Kasumi-1 (cell line): Measurements from ENCODE around the gene CPA5.
A peak's percentile ranks its signal among the peaks of the same experiment; 100 is the strongest.

ENCODE experiments used
- DNase-seq, 2 experiments: peaks; one replicate each; lab custom pipeline; 2025; lab: John Stamatoyannopoulos, UW

The CPA5 gene

GRCh38 chr7:130379532-130379920, 34.9 kb downstream of the CPA5 start:
- no peak for DNase-seq

DNA sequence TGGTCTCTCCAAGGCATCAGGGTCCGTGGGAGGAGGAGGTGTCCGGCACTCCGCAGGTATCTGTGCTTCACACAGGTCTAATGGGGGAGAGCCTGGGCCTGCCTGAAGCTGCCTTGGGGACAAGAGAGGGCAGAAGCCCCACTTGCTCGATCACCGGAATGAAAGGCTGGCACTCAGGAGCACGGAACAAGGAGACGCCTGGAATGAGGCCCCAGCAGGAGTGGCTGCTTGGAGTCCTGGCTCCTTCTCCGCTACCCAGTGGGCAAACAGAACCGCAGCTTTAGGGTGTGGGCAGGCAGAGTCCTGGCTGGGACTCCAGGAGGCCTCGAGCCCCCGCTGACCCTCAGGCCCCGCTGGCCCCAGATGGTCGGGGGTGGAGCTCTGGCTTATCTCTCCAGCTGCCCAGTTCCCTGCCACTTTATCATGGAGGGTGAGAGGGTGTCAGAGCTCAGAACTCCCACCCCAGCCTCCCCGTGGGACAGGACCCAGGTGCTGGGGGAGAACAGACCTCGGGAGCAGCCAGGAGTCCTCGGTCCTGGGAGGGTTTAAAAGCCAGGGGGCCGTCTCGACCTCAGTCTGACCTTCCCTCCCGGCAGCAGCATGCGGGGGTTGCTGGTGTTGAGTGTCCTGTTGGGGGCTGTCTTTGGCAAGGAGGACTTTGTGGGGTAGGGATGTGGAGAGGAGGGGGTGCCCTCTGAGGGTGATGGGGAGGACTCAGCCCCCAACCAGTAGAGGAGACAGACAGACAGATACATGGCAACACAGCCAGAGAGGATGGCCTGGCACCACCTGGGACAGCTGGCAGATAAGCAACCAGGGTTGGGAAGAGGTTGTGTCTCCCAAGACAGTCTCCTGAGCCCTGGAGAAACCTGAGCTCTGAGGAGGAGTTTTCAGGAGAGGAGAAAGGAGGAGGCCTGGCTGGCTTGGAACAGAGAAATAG, 35.6 kb downstream of the CPA5 start, which contains the start of gene CPA1:
TSS of gene CPA1 (plus strand) at position 574 of the 940 bp plus-strand sequence. CDS start at position 601, 27 bp downstream.
- no peak for DNase-seq

DNA sequence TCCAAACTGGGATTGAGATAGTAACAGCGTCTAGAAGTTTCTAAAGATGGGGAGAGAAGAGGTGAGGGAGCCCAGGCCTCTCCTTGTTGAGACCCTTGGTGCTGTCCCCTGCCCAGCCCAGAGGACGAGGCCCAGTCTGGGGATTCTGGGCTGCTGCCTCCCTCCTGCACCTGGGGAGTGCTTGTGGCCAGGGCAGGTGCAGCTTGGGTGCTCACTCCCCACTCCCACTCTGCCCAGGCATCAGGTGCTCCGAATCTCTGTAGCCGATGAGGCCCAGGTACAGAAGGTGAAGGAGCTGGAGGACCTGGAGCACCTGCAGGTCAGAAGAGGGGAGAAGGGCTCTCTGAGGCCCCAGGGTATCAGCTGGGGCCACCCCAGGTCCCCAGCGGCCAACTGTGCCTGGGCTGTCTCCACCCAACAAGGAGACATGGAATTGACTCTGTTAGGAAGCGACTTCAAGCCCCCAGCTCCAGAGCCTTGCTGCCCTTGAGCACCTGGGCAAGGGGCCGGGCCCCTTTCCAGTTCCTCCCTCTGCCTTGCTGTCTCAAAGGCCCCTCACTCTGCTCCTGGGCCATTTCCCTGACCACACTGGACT, 36.3 kb downstream of the CPA5 start:
- DNase-seq, result no peak

- no peak for DNase-seq
Observed at GRCh38 chr7:130381468-130382312, 37.1 kb downstream of the CPA5 start.

DNA sequence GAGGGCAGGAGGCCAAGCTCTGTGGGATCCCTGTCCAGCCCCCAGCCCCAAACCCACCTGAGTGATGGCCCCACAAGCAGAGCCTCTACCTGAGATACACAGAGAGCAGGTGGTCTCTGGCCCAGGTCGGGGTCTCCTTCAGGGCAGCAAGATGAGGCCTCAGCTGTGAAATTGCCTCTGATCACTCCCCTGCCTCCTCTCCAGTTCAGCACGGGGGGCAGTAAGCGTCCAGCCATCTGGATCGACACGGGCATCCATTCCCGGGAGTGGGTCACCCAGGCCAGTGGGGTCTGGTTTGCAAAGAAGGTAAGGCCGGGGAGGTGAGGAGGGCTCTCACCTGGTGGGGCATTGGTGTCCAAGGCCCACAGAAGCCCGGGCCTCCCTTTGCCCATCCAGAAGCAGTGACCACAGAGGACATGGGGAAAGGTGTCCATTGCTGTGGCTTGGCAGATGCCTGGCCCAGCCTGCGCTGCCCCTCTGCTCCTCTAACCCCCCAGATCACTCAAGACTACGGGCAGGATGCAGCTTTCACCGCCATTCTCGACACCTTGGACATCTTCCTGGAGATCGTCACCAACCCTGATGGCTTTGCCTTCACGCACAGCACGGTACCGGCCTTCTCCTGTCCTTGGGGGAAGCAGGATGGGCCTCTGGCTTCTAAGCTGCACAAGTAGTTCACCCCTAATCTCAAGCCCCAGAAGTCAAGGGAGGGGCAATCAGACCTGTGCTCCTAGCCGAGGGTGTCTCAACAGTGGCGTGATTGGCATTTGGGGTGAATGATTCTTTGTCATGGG, 38.8 kb downstream of the CPA5 start:
- no peak for DNase-seq

DNA sequence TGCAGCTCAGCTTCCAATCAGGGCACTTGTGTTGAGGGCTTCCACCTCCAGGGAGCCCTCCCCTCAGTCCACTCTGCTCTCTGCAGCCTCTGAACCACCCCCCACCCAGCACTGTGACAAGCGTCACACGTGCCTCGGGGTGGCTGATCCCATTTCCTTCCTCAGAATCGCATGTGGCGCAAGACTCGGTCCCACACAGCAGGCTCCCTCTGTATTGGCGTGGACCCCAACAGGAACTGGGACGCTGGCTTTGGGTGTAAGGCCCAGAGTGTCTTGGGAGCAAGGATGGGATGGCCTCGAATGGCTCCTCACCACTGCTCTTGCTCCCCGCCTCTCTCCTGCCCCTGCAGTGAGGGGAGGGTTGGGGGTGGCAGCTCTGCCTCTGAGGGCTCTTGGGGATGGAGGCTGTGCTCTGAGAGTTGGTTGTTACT, 39.8 kb downstream of the CPA5 start:
- DNase-seq, result peak; percentile 35 to 54

DNA sequence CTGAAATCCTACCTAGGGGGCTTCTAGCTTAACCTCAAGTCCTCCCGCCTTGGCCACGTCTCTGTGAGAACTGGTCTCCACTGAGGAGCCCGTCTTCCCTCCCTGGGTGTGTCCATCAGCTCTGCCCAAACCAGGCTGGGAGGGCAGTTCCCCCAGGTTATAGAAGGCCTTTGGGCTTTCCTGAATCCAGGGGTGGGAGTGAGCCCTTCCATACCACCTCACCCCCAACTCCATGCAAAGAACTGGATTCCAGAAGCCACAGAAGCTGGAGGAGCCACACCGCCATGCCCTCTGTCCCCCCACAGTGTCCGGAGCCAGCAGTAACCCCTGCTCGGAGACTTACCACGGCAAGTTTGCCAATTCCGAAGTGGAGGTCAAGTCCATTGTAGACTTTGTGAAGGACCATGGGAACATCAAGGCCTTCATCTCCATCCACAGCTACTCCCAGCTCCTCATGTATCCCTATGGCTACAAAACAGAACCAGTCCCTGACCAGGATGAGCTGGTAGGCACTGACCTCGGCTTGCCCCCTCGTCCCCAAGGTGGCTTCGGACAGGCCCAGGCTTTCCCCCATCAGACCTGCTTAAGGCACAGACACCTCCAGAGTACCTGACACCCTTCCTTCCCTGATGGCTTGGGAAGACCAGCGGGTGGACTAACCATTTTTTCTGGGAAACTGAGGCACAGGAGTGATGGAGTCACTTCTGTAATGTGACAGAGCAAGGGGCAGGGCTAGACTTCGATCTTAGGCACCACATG, 40.4 kb downstream of the CPA5 start:
- DNase-seq, result no peak

- no peak for DNase-seq
Observed at GRCh38 chr7:130385600-130386066, 41.0 kb downstream of the CPA5 start.

GRCh38 chr7:130386876-130387275, 42.3 kb downstream of the CPA5 start:
- no peak for DNase-seq

- DNase-seq, result no peak
Observed at GRCh38 chr7:130387306-130387627, 42.7 kb downstream of the CPA5 start.

DNA sequence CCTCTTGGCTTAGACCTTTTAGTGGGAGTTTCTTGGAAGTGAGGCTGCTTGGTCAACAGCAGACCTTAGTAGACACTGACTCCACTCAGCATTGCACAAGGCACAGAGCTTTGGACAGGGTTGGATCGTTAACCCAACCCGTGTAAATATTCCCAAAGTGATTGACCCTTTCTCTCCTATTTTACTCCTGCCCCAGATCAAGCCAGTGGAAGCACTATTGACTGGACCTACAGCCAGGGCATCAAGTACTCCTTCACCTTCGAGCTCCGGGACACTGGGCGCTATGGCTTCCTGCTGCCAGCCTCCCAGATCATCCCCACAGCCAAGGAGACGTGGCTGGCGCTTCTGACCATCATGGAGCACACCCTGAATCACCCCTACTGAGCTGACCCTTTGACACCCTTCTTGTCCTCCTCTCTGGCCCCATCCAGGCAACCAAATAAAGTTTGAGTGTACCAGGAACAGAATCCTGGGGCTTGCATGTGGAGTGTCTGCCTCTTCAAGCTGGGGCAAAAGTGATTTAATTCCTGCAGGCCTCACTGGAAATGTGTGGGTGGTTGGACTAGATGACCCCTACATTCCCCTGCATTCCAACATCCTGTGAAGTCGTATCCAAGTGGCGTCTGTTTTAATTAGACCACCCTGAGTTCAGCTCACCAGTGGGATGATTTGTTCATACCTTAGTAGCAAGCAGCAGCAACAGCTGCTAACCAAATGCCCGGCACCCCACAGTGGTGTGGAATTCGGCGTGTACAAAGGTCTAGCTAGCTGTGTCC, 43.2 kb downstream of the CPA5 start:
- DNase-seq, result no peak

DNA sequence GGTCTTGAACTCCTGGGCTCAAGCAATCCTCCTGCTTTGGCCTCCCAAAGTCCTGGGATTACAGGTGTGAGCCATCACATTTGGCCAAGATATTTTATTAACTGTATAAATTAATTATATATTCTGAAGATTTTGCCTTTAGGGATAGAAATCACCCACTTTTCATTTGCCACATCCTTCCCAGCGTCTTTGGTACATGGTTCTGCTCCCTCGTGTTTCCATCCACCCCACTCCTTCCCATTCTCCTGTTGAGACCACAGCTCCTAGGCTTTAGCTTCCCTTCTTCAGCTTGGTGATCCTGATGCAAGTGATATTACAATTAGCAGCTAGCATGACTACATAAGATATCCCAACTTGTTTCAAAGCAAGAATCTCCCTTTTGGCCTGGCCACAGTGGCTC, 44.1 kb downstream of the CPA5 start:
- DNase-seq, result no peak

DNA sequence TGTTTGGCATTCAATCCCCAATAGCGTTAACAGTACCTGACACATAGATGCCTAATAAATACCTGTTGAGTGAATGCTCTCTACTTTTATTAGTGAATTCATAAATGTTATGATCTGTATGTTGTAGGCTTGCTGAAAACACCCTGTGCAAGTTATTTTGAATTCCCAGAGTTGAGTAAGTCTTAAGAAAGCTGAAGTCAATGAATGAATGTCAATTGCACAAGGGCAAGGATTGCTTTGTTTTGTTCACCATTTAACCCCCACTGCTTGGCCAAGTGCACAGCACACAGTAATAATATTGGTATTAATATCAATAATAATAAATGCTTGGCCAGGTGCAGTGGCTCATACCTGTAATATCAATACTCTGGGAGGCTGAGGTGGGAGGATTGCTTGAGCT, 45.9 kb downstream of the CPA5 start:
- no peak for DNase-seq

- no peak for DNase-seq
Observed at GRCh38 chr7:130393101-130393561, 48.5 kb downstream of the CPA5 start.

DNA sequence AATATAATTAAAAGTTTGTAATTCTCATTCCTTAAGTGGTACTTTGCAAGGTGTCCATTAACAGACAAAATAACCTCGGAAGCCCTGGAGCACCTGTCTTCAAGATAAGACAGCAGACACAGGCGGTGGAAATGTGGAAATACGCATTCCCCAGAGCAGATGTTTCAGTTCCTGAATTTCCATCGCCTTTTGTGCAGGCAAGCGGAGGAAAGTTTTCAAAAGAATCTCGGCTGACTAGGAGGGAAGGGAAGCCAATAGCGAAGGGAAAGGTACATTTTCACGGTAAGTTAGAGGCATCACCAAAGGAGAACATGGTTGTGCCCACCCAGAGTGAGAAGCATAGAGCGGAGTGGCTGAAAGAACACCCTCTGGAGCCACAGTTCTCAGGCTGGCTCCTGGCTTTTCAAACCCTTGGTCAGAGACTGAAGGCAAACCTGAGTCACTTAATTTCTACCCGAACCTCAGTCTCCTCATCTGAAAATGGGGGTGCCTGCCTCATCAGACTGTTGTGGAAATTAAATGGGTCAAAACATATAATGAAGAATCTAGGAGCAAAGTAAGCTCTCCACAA, 49.3 kb downstream of the CPA5 start:
- DNase-seq, result peak; percentile 56 to 66

DNA sequence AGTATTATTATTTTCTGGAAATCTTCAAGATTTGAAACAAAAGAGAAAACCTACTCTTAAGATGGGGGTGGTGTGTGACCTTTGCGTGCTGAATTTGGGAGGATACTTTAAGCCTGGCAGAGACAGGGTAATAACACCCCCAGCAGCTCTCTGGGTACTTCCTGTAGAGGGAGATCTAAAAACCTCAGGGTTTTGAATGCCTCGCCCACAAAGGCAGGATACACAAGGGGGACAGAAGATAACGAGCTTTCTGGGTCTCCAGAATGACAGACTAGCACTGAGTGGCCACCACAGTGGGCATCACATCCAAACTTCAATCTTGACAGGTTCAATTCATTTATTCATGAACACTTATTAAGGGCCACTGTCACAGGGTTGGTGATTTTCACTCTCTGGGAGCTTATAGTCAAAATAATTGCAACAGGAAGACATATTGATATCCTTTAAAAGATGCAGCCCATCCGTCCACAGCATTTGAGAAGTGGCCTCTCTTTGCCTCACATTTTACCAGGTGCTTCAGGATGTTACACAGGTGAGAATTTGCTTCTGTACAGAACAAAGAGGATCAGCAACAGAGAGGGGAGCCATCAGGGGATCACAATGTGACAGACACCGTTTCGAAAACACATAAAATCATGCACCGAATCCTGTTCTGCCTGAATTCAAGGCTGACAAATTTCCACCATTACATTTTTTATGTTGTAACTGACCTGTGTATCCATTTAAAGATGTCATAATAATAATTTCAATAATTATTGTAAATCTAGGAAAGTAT, 50.0 kb downstream of the CPA5 start:
- peak; percentile 74 to 78 for DNase-seq

GRCh38 chr7:130395421-130395820, 50.8 kb downstream of the CPA5 start:
- no peak for DNase-seq

GRCh38 chr7:130396109-130396508, 51.5 kb downstream of the CPA5 start:
- no peak for DNase-seq
